Endothelial cell of umbilical vein (primary cell): Measurements from ENCODE around the gene ZNF81. TPM values are rescaled to one million over a fixed set of nuclear protein-coding genes. Genes with fewer than 3 reads are reported as not detected.

Experiments used
- BruUV-seq: library from RNA; stranded (reverse); fragments of 400-500 nt; replicated peaks from 2 replicates; lab custom pipeline; 2021; lab: Mats Ljungman, UMichigan
- CTCF ChIA-PET: fragments of 300-600, 350-600 bp; sonication (Branson Sonifier 250); formaldehyde crosslinking; loops from one replicate; lab custom pipeline; 2021; ENCODE audit warnings: antibody characterized with exemption, inconsistent platforms; lab: Charles Lee
- POLR2A ChIA-PET: fragments of 300-600, 350-600 bp; sonication (Branson Sonifier 250); formaldehyde crosslinking; loops from one replicate; lab custom pipeline; 2021; ENCODE audit warnings: antibody characterized with exemption, inconsistent platforms; lab: Charles Lee
- DNase-seq: peaks from one replicate; pipeline ENCODE4 v3.0.0-alpha.2; 2011; ENCODE audit warnings: low read depth, low spot score
- FAIRE-seq: peaks from 2 replicates; lab custom pipeline; 2011; peaks lifted over from hg19 to GRCh38; lab: Jason Lieb, UNC
- H2AFZ ChIP-seq: 2 replicates; pipeline ENCODE4 v1.6.0; 2012; ENCODE audit warnings: low read depth, low read length, control low read depth, inconsistent platforms
- H3K27ac ChIP-seq: 2 replicates; pipeline ENCODE4 v1.5.1; 2011; ENCODE audit warnings: low read depth, mild to moderate bottlenecking, control low read depth, low read length, moderate library complexity; ENCODE audit not compliant: insufficient read depth
- H3K27me3 ChIP-seq, 2 experiments: 2 replicates each; pipeline versions ENCODE4 v1.6.0 to v1.6.1; 2011; ENCODE audit warnings: low read length in 2 of 2, mixed read lengths in 1 of 2; ENCODE audit not compliant: control insufficient read depth in 2 of 2, insufficient read depth in 2 of 2
- H3K36me3 ChIP-seq, 2 experiments: 2 replicates in 1 of 2; 3 replicates in 1 of 2; pipeline ENCODE4 v1.5.1; 2011; ENCODE audit warnings: low read length in 2 of 2, mild to moderate bottlenecking in 1 of 2, moderate library complexity in 1 of 2; ENCODE audit not compliant: control insufficient read depth in 2 of 2, insufficient read depth in 2 of 2; ENCODE audit errors: extremely low read depth in 1 of 2
- H3K4me1 ChIP-seq: 3 replicates; pipeline ENCODE4 v1.5.1; 2011; ENCODE audit warnings: mild to moderate bottlenecking, low read length; ENCODE audit not compliant: control insufficient read depth, insufficient read depth; ENCODE audit errors: extremely low read depth
- H3K4me2 ChIP-seq: 2 replicates; pipeline ENCODE4 v1.6.1; 2011; ENCODE audit warnings: low read length, control low read depth, mixed read lengths; ENCODE audit not compliant: insufficient read depth
- H3K4me3 ChIP-seq, 3 experiments: fragments of 200-600 bp in 1 of 3; sonication (generic), shearing (Covaris generic) in 1 of 3; replicated peaks in 1 of 3; 2 replicates each; pipeline ENCODE4 v1.5.1; 2011 to 2016; ENCODE audit warnings: control low read depth in 3 of 3, low read length in 3 of 3, mild to moderate bottlenecking in 2 of 3, inconsistent platforms in 1 of 3, low read depth in 1 of 3, moderate library complexity in 1 of 3; ENCODE audit not compliant: insufficient read depth in 1 of 3
- H3K79me2 ChIP-seq: 2 replicates; pipeline ENCODE4 v1.6.0; 2012; ENCODE audit warnings: low read length, inconsistent platforms; ENCODE audit not compliant: control insufficient read depth, insufficient read depth
- H3K9ac ChIP-seq: replicated peaks from 2 replicates; pipeline ENCODE3; 2011; ENCODE audit warnings: low read length, control low read depth; ENCODE audit not compliant: insufficient read depth; ENCODE audit errors: extremely low read depth
- H3K9me1 ChIP-seq: replicated peaks from 3 replicates; pipeline ENCODE4 v1.6.0; 2011; ENCODE audit warnings: mild to moderate bottlenecking, low read length; ENCODE audit not compliant: control insufficient read depth, insufficient read depth; ENCODE audit errors: extremely low read depth
- H3K9me3 ChIP-seq: replicated peaks from 2 replicates; pipeline ENCODE4 v1.5.1; 2012; ENCODE audit warnings: low read length, inconsistent platforms; ENCODE audit not compliant: control insufficient read depth, insufficient read depth
- H4K20me1 ChIP-seq: replicated peaks from 2 replicates; pipeline ENCODE3; 2011; ENCODE audit warnings: mild to moderate bottlenecking, low read length; ENCODE audit not compliant: control insufficient read depth, insufficient read depth; ENCODE audit errors: extremely low read depth
- CTCF ChIP-seq, 2 donors: IDR thresholded peaks; 1 replicate in 1 of 2; 2 replicates in 1 of 2; pipeline ENCODE4 v1.5.1; 2011; ENCODE audit warnings: low read length in 2 of 2, mild to moderate bottlenecking in 2 of 2, moderate library complexity in 2 of 2, control low read depth in 1 of 2, inconsistent platforms in 1 of 2, low read depth in 1 of 2; ENCODE audit not compliant: insufficient read depth in 1 of 2; ENCODE audit errors: extremely low read depth in 1 of 2
- EZH2 ChIP-seq: IDR thresholded peaks from 2 replicates; pipeline ENCODE4 v1.6.1; 2012; ENCODE audit warnings: borderline replicate concordance, low read depth, mild to moderate bottlenecking, moderate library complexity, low read length, inconsistent platforms; ENCODE audit not compliant: severe bottlenecking
- FOS ChIP-seq: IDR thresholded peaks from 2 replicates; pipeline ENCODE4 v1.6.1; 2011; ENCODE audit warnings: mild to moderate bottlenecking, low read length, moderate library complexity, borderline replicate concordance; ENCODE audit not compliant: insufficient read depth
- GATA2 ChIP-seq: IDR thresholded peaks from 2 replicates; pipeline ENCODE4 v1.7.0; 2011; ENCODE audit warnings: low read depth, mild to moderate bottlenecking, moderate library complexity, mixed read lengths, low read length; ENCODE audit not compliant: insufficient read length, insufficient read depth
- JUN ChIP-seq: IDR thresholded peaks from 2 replicates; pipeline ENCODE4 v1.6.1; 2011; ENCODE audit warnings: borderline replicate concordance, low read depth; ENCODE audit not compliant: insufficient read length, insufficient read depth
- MAX ChIP-seq: IDR thresholded peaks from 2 replicates; pipeline ENCODE4 v1.6.1; 2011; ENCODE audit not compliant: insufficient read depth, insufficient read length
- MYC ChIP-seq: IDR thresholded peaks from one replicate; pipeline ENCODE4 v1.6.1; 2011; ENCODE audit warnings: mild to moderate bottlenecking, low read depth, low read length
- POLR2A ChIP-seq: IDR thresholded peaks from 2 replicates; pipeline ENCODE4 v1.6.1; 2012; ENCODE audit warnings: low read depth, mild to moderate bottlenecking, control low read depth, low read length
- POLR2AphosphoS5 ChIP-seq: IDR thresholded peaks from 2 replicates; pipeline ENCODE4 v1.6.1; 2012; ENCODE audit warnings: low read depth, mild to moderate bottlenecking, control low read depth, low read length, moderate library complexity; ENCODE audit not compliant: insufficient read depth
- dilution Hi-C: fragments of 300-500 bp; cut with MboI; formaldehyde crosslinking; loops from one replicate; pipeline ENCODE4 v1.15.0; 2019; ENCODE audit warnings: low sequenced_read_pairs; ENCODE audit not compliant: extremely low pct_ligation_motif_present
- intact Hi-C: fragments of 100-400 bp; cut with micrococcal nuclease; formaldehyde crosslinking; loops from one replicate; pipeline ENCODE4 v1.10.0; 2022
- polyA plus RNA-seq, 4 experiments: library from polyadenylated mRNA; depleted of rRNA in 3 of 4; stranded (reverse) in 3 of 4; unstranded in 1 of 4; fragments of >200 nt; gene quantifications; 2 replicates each; pipeline versions ENCODE4 v1.2.1 to v1.2.3, GENCODE V29; 2011 to 2012; ENCODE audit warnings: missing spikeins in 1 of 4
- total RNA-seq: library from RNA; stranded (reverse); gene quantifications from 2 replicates; pipeline ENCODE4 v1.2.3, GENCODE V29; 2021

The ZNF81 gene
- total and polyA plus RNA-seq, 2 donors (not counting 3 experiments of a cell fraction or from before 2014, with no cell fraction given): 2.7 to 6.4 TPM

GRCh38 chrX:47940448-47940847 is 103.7 kb downstream of the ZNF81 start:
- Histone ChIP-seq H4K20me1 (no peaks in the 10 kb centered on the region), H3K9ac (no peak overlapping the region), H2AFZ (no peak overlapping the region), H3K4me3 (no peak overlapping the region), H3K27ac (no peak overlapping the region), H3K27me3 (no peaks in the 10 kb centered on the region), H3K9me1 (no peaks in the 10 kb centered on the region), H3K36me3 (no peaks in the 10 kb centered on the region), H3K4me2 (no peak overlapping the region), H3K9me3 (no peaks in the 10 kb centered on the region), H3K4me1 (no peaks in the 10 kb centered on the region), H3K79me2 (no peaks in the 10 kb centered on the region)
- FAIRE-seq: no peak
- DNase-seq: no peak
- CTCF ChIA-PET: no interaction called here
- intact Hi-C loops (no loop called here), dilution Hi-C loops (no loop called here)
- BruUV-seq: no TSS peak
- POLR2A ChIA-PET: no interaction called here
- no peak for TF ChIP-seq MYC
- no peak for TF ChIP-seq POLR2A
- no peak for TF ChIP-seq CTCF (IDR thresholded peaks at IDR 0.05; ENCODE audit: extremely low read depth in 1 of 2, insufficient read depth in 1 of 2, low read depth in 1 of 2, low read length in 2 of 2)
- no peak for TF ChIP-seq POLR2AphosphoS5
- no peak for TF ChIP-seq EZH2
- no peak for TF ChIP-seq GATA2
- TF ChIP-seq JUN: no peak
- TF ChIP-seq MAX: no peak
- TF ChIP-seq FOS: no peak
